ENCODE data around the gene LRSAM1.
"Not testable (repeated sequence)": the region's sequence is repeated elsewhere in the genome, so short reads cannot be mapped to it uniquely, and the experiment has no call there.

The LRSAM1 gene

GRCh38 chr9:127457191-127457878, 6.0 kb downstream of the LRSAM1 start:
- no peak for ATAC-seq (replicated peaks)
- peaks cover 27% of the 10 kb centered on the region for H3K36me3 Mint-ChIP-seq (ENCODE audit: insufficient read depth)
- H3K4me3 Mint-ChIP-seq: no peak overlapping the region
- H3K27ac Mint-ChIP-seq: no peak overlapping the region
- no peak for DNase-seq
- H3K4me1 Mint-ChIP-seq (ENCODE audit: low read depth in 2 of 2): peaks cover 0 to 2% of the 10 kb centered on the region in 2 donors
- H3K9me3 Mint-ChIP-seq: no peaks in the 10 kb centered on the region
- no peaks in the 10 kb centered on the region for H3K27me3 Mint-ChIP-seq

GRCh38 chr9:127458921-127459320, 7.6 kb downstream of the LRSAM1 start:
- H3K4me1 Mint-ChIP-seq (ENCODE audit: low read depth in 2 of 2): no peaks in the 10 kb centered on the region
- ATAC-seq (replicated peaks) (no peak), DNase-seq (no peak)
- H3K27me3 Mint-ChIP-seq: no peaks in the 10 kb centered on the region
- no peak overlapping the region for H3K4me3 Mint-ChIP-seq
- H3K36me3 Mint-ChIP-seq (ENCODE audit: insufficient read depth): peaks cover 37% of the 10 kb centered on the region
- no peak overlapping the region for H3K27ac Mint-ChIP-seq
- no peaks in the 10 kb centered on the region for H3K9me3 Mint-ChIP-seq

GRCh38 chr9:127463382-127463781, 12.1 kb downstream of the LRSAM1 start:
- ATAC-seq (replicated peaks) (no peak), DNase-seq (no peak)
- H3K9me3 Mint-ChIP-seq: no peaks in the 10 kb centered on the region
- no peaks in the 10 kb centered on the region for H3K27me3 Mint-ChIP-seq
- peaks cover 49% of the 10 kb centered on the region for H3K36me3 Mint-ChIP-seq (ENCODE audit: insufficient read depth)
- no peak overlapping the region for H3K4me3 Mint-ChIP-seq
- H3K27ac Mint-ChIP-seq: no peak overlapping the region
- H3K4me1 Mint-ChIP-seq (ENCODE audit: low read depth in 2 of 2): no peaks in the 10 kb centered on the region

- Mint-ChIP-seq H3K36me3 (ENCODE audit: insufficient read depth) (peaks cover 48% of the 10 kb centered on the region), H3K27me3 (no peaks in the 10 kb centered on the region), H3K4me1 (ENCODE audit: low read depth in 2 of 2) (no peaks in the 10 kb centered on the region), H3K9me3 (no peaks in the 10 kb centered on the region), H3K4me3 (no peak overlapping the region), H3K27ac (no peak overlapping the region)
- DNase-seq: no peak
- no peak for ATAC-seq (replicated peaks)
Measured at GRCh38 chr9:127463911-127464310, 12.6 kb downstream of the LRSAM1 start.

GRCh38 chr9:127466407-127466917, 15.2 kb downstream of the LRSAM1 start:
- H3K4me3 Mint-ChIP-seq: not testable (repeated sequence)

GRCh38 chr9:127467621-127468020, 16.3 kb downstream of the LRSAM1 start:
- ATAC-seq (replicated peaks): no peak
- H3K4me1 Mint-ChIP-seq (ENCODE audit: low read depth in 2 of 2): no peaks in the 10 kb centered on the region
- no peak overlapping the region for H3K27ac Mint-ChIP-seq
- no peak overlapping the region for H3K4me3 Mint-ChIP-seq
- peaks cover 24% of the 10 kb centered on the region for H3K36me3 Mint-ChIP-seq (ENCODE audit: insufficient read depth)
- no peaks in the 10 kb centered on the region for H3K27me3 Mint-ChIP-seq
- no peaks in the 10 kb centered on the region for H3K9me3 Mint-ChIP-seq
- no peak for DNase-seq

More at GRCh38 chr9:127466407-127466917, 15.2 kb downstream of the LRSAM1 start:
- not testable (repeated sequence) for ATAC-seq (replicated peaks); DNase-seq; H3K4me1 Mint-ChIP-seq (ENCODE audit: low read depth in 2 of 2); H3K9me3 Mint-ChIP-seq; H3K27me3 Mint-ChIP-seq; H3K27ac Mint-ChIP-seq
- H3K36me3 Mint-ChIP-seq (ENCODE audit: insufficient read depth): peaks cover 32% of the 10 kb centered on the region

- no peaks in the 10 kb centered on the region for H3K27me3 Mint-ChIP-seq
- H3K36me3 Mint-ChIP-seq (ENCODE audit: insufficient read depth): peaks cover 14% of the 10 kb centered on the region
- H3K4me3 Mint-ChIP-seq: no peak overlapping the region
- no peaks in the 10 kb centered on the region for H3K9me3 Mint-ChIP-seq
- no peak overlapping the region for H3K27ac Mint-ChIP-seq
- ATAC-seq (replicated peaks): no peak
- no peak for DNase-seq
- no peaks in the 10 kb centered on the region for H3K4me1 Mint-ChIP-seq (ENCODE audit: low read depth in 2 of 2)
Measured at GRCh38 chr9:127470662-127471061, 19.4 kb downstream of the LRSAM1 start.

GRCh38 chr9:127473501-127473900, 22.2 kb downstream of the LRSAM1 start:
- no peak overlapping the region for H3K4me3 Mint-ChIP-seq
- ATAC-seq (replicated peaks) (no peak), DNase-seq (no peak)
- H3K9me3 Mint-ChIP-seq: no peaks in the 10 kb centered on the region
- no peak overlapping the region for H3K27ac Mint-ChIP-seq
- no peaks in the 10 kb centered on the region for H3K4me1 Mint-ChIP-seq (ENCODE audit: low read depth in 2 of 2)
- H3K27me3 Mint-ChIP-seq: no peaks in the 10 kb centered on the region
- H3K36me3 Mint-ChIP-seq (ENCODE audit: insufficient read depth): peaks cover 20% of the 10 kb centered on the region

GRCh38 chr9:127473932-127474331, 22.6 kb downstream of the LRSAM1 start:
- Mint-ChIP-seq H3K4me3 (no peak overlapping the region), H3K4me1 (ENCODE audit: low read depth in 2 of 2) (no peaks in the 10 kb centered on the region), H3K9me3 (no peaks in the 10 kb centered on the region), H3K36me3 (ENCODE audit: insufficient read depth) (peaks cover 25% of the 10 kb centered on the region), H3K27me3 (no peaks in the 10 kb centered on the region), H3K27ac (no peak overlapping the region)
- ATAC-seq (replicated peaks) (no peak), DNase-seq (no peak)

- H3K4me1 Mint-ChIP-seq (ENCODE audit: low read depth in 2 of 2): no peaks in the 10 kb centered on the region
- H3K9me3 Mint-ChIP-seq: no peaks in the 10 kb centered on the region
- H3K27me3 Mint-ChIP-seq: no peaks in the 10 kb centered on the region
- H3K36me3 Mint-ChIP-seq (ENCODE audit: insufficient read depth): peaks cover 22% of the 10 kb centered on the region
- H3K27ac Mint-ChIP-seq: no peak overlapping the region
- DNase-seq (no peak), ATAC-seq (replicated peaks) (no peak)
- H3K4me3 Mint-ChIP-seq: no peak overlapping the region
Measured at GRCh38 chr9:127474592-127474991, 23.3 kb downstream of the LRSAM1 start.

- Mint-ChIP-seq H3K9me3 (no peaks in the 10 kb centered on the region), H3K4me3 (no peak overlapping the region), H3K36me3 (ENCODE audit: insufficient read depth) (peaks cover 43% of the 10 kb centered on the region), H3K27ac (no peak overlapping the region), H3K4me1 (ENCODE audit: low read depth in 2 of 2) (no peaks in the 10 kb centered on the region), H3K27me3 (no peaks in the 10 kb centered on the region)
- DNase-seq (no peak), ATAC-seq (replicated peaks) (no peak)
Measured at GRCh38 chr9:127479507-127480081, 28.3 kb downstream of the LRSAM1 start.

GRCh38 chr9:127482662-127483061, 31.4 kb downstream of the LRSAM1 start:
- no peak for DNase-seq
- no peak overlapping the region for H3K27ac Mint-ChIP-seq
- H3K9me3 Mint-ChIP-seq: no peaks in the 10 kb centered on the region
- no peak overlapping the region for H3K4me3 Mint-ChIP-seq
- H3K36me3 Mint-ChIP-seq (ENCODE audit: insufficient read depth): peaks cover 35% of the 10 kb centered on the region
- H3K27me3 Mint-ChIP-seq: no peaks in the 10 kb centered on the region
- no peak for ATAC-seq (replicated peaks)
- no peaks in the 10 kb centered on the region for H3K4me1 Mint-ChIP-seq (ENCODE audit: low read depth in 2 of 2)

- DNase-seq (no peak), ATAC-seq (replicated peaks) (no peak)
- H3K36me3 Mint-ChIP-seq (ENCODE audit: insufficient read depth): peaks cover 31% of the 10 kb centered on the region
- H3K4me1 Mint-ChIP-seq (ENCODE audit: low read depth in 2 of 2): no peaks in the 10 kb centered on the region
- no peaks in the 10 kb centered on the region for H3K9me3 Mint-ChIP-seq
- H3K27ac Mint-ChIP-seq: no peak overlapping the region
- no peaks in the 10 kb centered on the region for H3K27me3 Mint-ChIP-seq
- H3K4me3 Mint-ChIP-seq: no peak overlapping the region
Measured at GRCh38 chr9:127485995-127486394, 34.7 kb downstream of the LRSAM1 start.

- no peak overlapping the region for H3K4me3 Mint-ChIP-seq
- no peaks in the 10 kb centered on the region for H3K4me1 Mint-ChIP-seq (ENCODE audit: low read depth in 2 of 2)
- peaks cover 24% of the 10 kb centered on the region for H3K36me3 Mint-ChIP-seq (ENCODE audit: insufficient read depth)
Measured at GRCh38 chr9:127488946-127489345, 37.6 kb downstream of the LRSAM1 start.

More at GRCh38 chr9:127488946-127489345, 37.6 kb downstream of the LRSAM1 start:
- no peaks in the 10 kb centered on the region for H3K9me3 Mint-ChIP-seq
- DNase-seq (no peak), ATAC-seq (replicated peaks) (no peak)
- peak overlapping the region in 1 of 2 donors; percentile 68 for H3K27ac Mint-ChIP-seq
- no peaks in the 10 kb centered on the region for H3K27me3 Mint-ChIP-seq

All from effector memory CD8-positive, alpha-beta T cell (primary cell).